Neural cell (in vitro differentiated cells): ENCODE measurements around the gene NDST1. TPM values are rescaled to one million over a fixed set of nuclear protein-coding genes. Genes with fewer than 3 reads are reported as not detected.

ENCODE experiments used
- H2AFZ ChIP-seq: fragments of 200-600, 300-800 bp; sonication (generic), shearing (Covaris generic); 2 replicates; pipeline ENCODE4 v1.6.0; 2014; ENCODE audit warnings: low read depth, mild to moderate bottlenecking, antibody characterized with exemption, low read length, moderate library complexity
- H3F3A ChIP-seq: fragments of 200-600 bp; shearing (Covaris generic); 2 replicates; pipeline ENCODE4 v1.6.1; 2016; ENCODE audit warnings: mild to moderate bottlenecking, moderate library complexity, mixed read lengths, antibody characterized with exemption, low read length; ENCODE audit not compliant: insufficient read depth, poor library complexity, severe bottlenecking
- H3K27ac ChIP-seq: fragments of 200-600, 300-800 bp; sonication (generic), shearing (Covaris generic); 2 replicates; pipeline ENCODE4 v1.5.1; 2014; ENCODE audit warnings: mild to moderate bottlenecking, low read length, moderate library complexity
- H3K27me3 ChIP-seq: fragments of 300-800, 200-600 bp; sonication (generic), shearing (Covaris generic); 2 replicates; pipeline ENCODE4 v1.6.0; 2014; ENCODE audit warnings: mild to moderate bottlenecking, low read depth, low read length, moderate library complexity; ENCODE audit not compliant: insufficient read depth
- H3K36me3 ChIP-seq: fragments of 300-800, 200-600 bp; sonication (generic), shearing (Covaris generic); 2 replicates; pipeline ENCODE4 v1.5.1; 2014; ENCODE audit warnings: mild to moderate bottlenecking, antibody characterized with exemption, low read length, moderate library complexity; ENCODE audit not compliant: insufficient read depth
- H3K4me2 ChIP-seq: fragments of 300-800, 200-600 bp; sonication (generic), shearing (Covaris generic); 2 replicates; pipeline ENCODE4 v1.6.0; 2014; ENCODE audit warnings: mild to moderate bottlenecking, low read length
- H3K4me3 ChIP-seq: fragments of 300-800, 200-600 bp; sonication (generic), shearing (Covaris generic); 2 replicates; pipeline ENCODE4 v1.5.1; 2014; ENCODE audit warnings: mild to moderate bottlenecking, low read length, moderate library complexity
- H3K79me2 ChIP-seq: fragments of 200-600 bp; shearing (Covaris generic); replicated peaks from 2 replicates; pipeline ENCODE4 v1.6.0; 2014; ENCODE audit warnings: mild to moderate bottlenecking, low read length, moderate library complexity; ENCODE audit not compliant: insufficient read depth
- H3K9ac ChIP-seq: fragments of 300-800, 200-600 bp; sonication (generic), shearing (Covaris generic); 2 replicates; pipeline ENCODE4 v1.6.1; 2016; ENCODE audit warnings: mild to moderate bottlenecking, low read length, mixed read lengths
- H3K9me2 ChIP-seq: fragments of 200-600 bp; shearing (Covaris generic); 2 replicates; pipeline ENCODE4 v1.6.1; 2016; ENCODE audit warnings: mild to moderate bottlenecking, low read length, mixed read lengths; ENCODE audit not compliant: insufficient read depth
- H3K9me3 ChIP-seq: fragments of 200-600, 300-800 bp; sonication (generic), shearing (Covaris generic); 2 replicates; pipeline ENCODE4 v1.6.1; 2016; ENCODE audit warnings: mild to moderate bottlenecking, mixed run types, low read length, moderate library complexity, mixed read lengths
- H4K20me1 ChIP-seq: fragments of 200-600 bp; shearing (Covaris generic); 2 replicates; pipeline ENCODE4 v1.6.1; 2016; ENCODE audit warnings: mild to moderate bottlenecking, mixed run types; ENCODE audit not compliant: insufficient read depth
- EP300 ChIP-seq: fragments of 450-650 bp; conservative IDR thresholded peaks from 2 replicates; pipeline ENCODE4 v1.6.1; 2014; ENCODE audit warnings: antibody characterized with exemption, mild to moderate bottlenecking, moderate library complexity; ENCODE audit not compliant: poor library complexity, severe bottlenecking
- EZH2 ChIP-seq: fragments of 200-600, 300-800 bp; shearing (Covaris generic), sonication (generic); IDR thresholded peaks from 2 replicates; pipeline ENCODE4 v1.6.1; 2014; ENCODE audit warnings: antibody characterized with exemption, low read length, borderline replicate concordance, mild to moderate bottlenecking; ENCODE audit not compliant: insufficient read depth, poor library complexity, severe bottlenecking
- MXI1 ChIP-seq: fragments of 450-650 bp; conservative IDR thresholded peaks from 2 replicates; pipeline ENCODE4 v1.6.1; 2014; ENCODE audit warnings: antibody characterized with exemption, mild to moderate bottlenecking; ENCODE audit not compliant: poor library complexity, severe bottlenecking
- POLR2AphosphoS5 ChIP-seq: IDR thresholded peaks from 2 replicates; pipeline ENCODE4 v1.6.1; 2012
- RAD21 ChIP-seq: fragments of 450-650 bp; conservative IDR thresholded peaks from 2 replicates; pipeline ENCODE4 v1.6.1; 2014; ENCODE audit warnings: antibody characterized with exemption, mild to moderate bottlenecking, moderate library complexity
- REST ChIP-seq: IDR thresholded peaks from 2 replicates; pipeline ENCODE4 v1.6.1; 2012; ENCODE audit warnings: borderline replicate concordance
- SMC3 ChIP-seq: fragments of 450-650 bp; conservative IDR thresholded peaks from 2 replicates; pipeline ENCODE4 v1.6.1; 2014; ENCODE audit warnings: antibody characterized with exemption, mild to moderate bottlenecking, moderate library complexity; ENCODE audit not compliant: poor library complexity
- TAF1 ChIP-seq: IDR thresholded peaks from 2 replicates; pipeline ENCODE4 v1.6.1; 2012; ENCODE audit warnings: low read depth
- polyA plus RNA-seq: library from polyadenylated mRNA; depleted of rRNA; stranded (reverse); fragments of >200 nt; gene quantifications from 2 replicates; pipeline ENCODE4 v1.2.3, GENCODE V29; 2014
- TF ChIP-seq, protein P1 (sequence below): fragments of 450-650 bp; IDR thresholded peaks from 2 replicates; pipeline ENCODE4 v1.5.1; 2014; ENCODE audit warnings: antibody characterized with exemption, mild to moderate bottlenecking, moderate library complexity; ENCODE audit not compliant: poor library complexity, severe bottlenecking

NDST1 gene
- polyA plus RNA-seq, 1 donor from 2014 or later, result 15.6 TPM

DNA sequence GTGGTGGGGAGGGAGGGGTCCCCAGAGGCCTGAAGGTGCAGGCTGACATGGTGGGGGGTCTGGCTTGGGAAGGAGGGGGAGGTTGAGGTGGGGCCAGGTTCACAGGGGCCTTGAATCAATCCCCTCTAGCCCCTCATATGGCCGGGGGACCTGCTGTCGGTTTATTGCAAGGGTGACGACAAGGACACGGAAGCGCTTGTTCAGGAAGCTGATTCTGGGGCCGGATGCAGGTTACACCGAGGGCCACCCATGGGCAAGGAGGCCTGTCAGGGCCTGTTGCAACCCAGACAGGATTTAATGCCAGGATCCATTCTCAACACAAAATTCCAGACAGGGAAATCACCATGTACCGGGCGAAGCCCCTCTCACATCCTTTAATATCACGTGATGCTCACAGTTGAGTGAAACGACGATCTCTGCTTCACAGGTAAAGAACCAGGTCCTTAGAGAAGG is 90.9 kb downstream of the NDST1 start:
- Histone ChIP-seq H2AFZ (no peak overlapping the region), H3K36me3 (no peaks in the 10 kb centered on the region), H3K27ac (no peak overlapping the region), H3K9ac (no peak overlapping the region), H3F3A (no peaks in the 10 kb centered on the region), H3K4me3 (no peak overlapping the region), H3K9me3 (no peaks in the 10 kb centered on the region), H4K20me1 (no peaks in the 10 kb centered on the region), H3K9me2 (no peaks in the 10 kb centered on the region), H3K4me2 (no peak overlapping the region), H3K79me2 (no peaks in the 10 kb centered on the region), H3K27me3 (no peaks in the 10 kb centered on the region)
- TF ChIP-seq MXI1 (no peak), EZH2 (no peak), EP300 (no peak), TAF1 (no peak), REST (no peak), RAD21 (no peak), POLR2AphosphoS5 (no peak), SMC3 (no peak)
- TF ChIP-seq, protein P1, sequence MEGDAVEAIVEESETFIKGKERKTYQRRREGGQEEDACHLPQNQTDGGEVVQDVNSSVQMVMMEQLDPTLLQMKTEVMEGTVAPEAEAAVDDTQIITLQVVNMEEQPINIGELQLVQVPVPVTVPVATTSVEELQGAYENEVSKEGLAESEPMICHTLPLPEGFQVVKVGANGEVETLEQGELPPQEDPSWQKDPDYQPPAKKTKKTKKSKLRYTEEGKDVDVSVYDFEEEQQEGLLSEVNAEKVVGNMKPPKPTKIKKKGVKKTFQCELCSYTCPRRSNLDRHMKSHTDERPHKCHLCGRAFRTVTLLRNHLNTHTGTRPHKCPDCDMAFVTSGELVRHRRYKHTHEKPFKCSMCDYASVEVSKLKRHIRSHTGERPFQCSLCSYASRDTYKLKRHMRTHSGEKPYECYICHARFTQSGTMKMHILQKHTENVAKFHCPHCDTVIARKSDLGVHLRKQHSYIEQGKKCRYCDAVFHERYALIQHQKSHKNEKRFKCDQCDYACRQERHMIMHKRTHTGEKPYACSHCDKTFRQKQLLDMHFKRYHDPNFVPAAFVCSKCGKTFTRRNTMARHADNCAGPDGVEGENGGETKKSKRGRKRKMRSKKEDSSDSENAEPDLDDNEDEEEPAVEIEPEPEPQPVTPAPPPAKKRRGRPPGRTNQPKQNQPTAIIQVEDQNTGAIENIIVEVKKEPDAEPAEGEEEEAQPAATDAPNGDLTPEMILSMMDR, result no peak

- H3K4me3 ChIP-seq, result no peak overlapping the region
- H3K9me3 ChIP-seq, result no peaks in the 10 kb centered on the region
- H3K79me2 ChIP-seq, result no peaks in the 10 kb centered on the region
- no peaks in the 10 kb centered on the region for H3K27me3 ChIP-seq
- no peaks in the 10 kb centered on the region for H4K20me1 ChIP-seq
- no peaks in the 10 kb centered on the region for H3F3A ChIP-seq
- H3K4me2 ChIP-seq, result no peak overlapping the region
- no peak overlapping the region for H3K9ac ChIP-seq
- H3K27ac ChIP-seq, result no peak overlapping the region
- TF ChIP-seq EZH2, result no peak
- no peak for TF ChIP-seq SMC3
- no peak for TF ChIP-seq MXI1
- no peak for TF ChIP-seq TAF1
- no peak for TF ChIP-seq REST
- no peak for TF ChIP-seq RAD21
- TF ChIP-seq EP300, result no peak
- TF ChIP-seq POLR2AphosphoS5, result no peak
- TF ChIP-seq, protein P1, result no peak
- no peaks in the 10 kb centered on the region for H3K36me3 ChIP-seq
- no peak overlapping the region for H2AFZ ChIP-seq
- H3K9me2 ChIP-seq, result no peaks in the 10 kb centered on the region
Observed at GRCh38 chr5:150599281-150599680, 91.3 kb downstream of the NDST1 start.
